ENCODE results near the gene KLHL25. TPM values are rescaled to one million over a fixed set of nuclear protein-coding genes. Genes with fewer than 3 reads are reported as not detected.

Gene KLHL25
- total RNA-seq, 2 donors from 2014 or later = 6.6 to 12.7 TPM

- H3K27me3 ChIP-seq = no peaks in the 10 kb centered on the region
- intact Hi-C loops (cut with DNase I) = no loop called here
- H3K4me3 ChIP-seq = no peak overlapping the region
- H3K4me1 ChIP-seq = no peaks in the 10 kb centered on the region
- TF ChIP-seq CTCF (IDR thresholded peaks at IDR 0.05) = no peak
- no peak overlapping the region for H3K9ac ChIP-seq (ENCODE audit: low read depth in 2 of 2, low read length in 2 of 2)
- no peaks in the 10 kb centered on the region for H3K9me3 ChIP-seq
- no peaks in the 10 kb centered on the region for H3K36me3 ChIP-seq
- DNase-seq = no peak
- H3K27ac ChIP-seq = no peak overlapping the region
Measured at GRCh38 chr15:85757073-85757938, 37.4 kb downstream of the KLHL25 start.

- no peaks in the 10 kb centered on the region for H3K27me3 ChIP-seq
- intact Hi-C loops (cut with DNase I) = no loop called here
- no peak overlapping the region for H3K9ac ChIP-seq (ENCODE audit: low read depth in 2 of 2, low read length in 2 of 2)
- no peak overlapping the region for H3K27ac ChIP-seq
- no peaks in the 10 kb centered on the region for H3K4me1 ChIP-seq
- no peaks in the 10 kb centered on the region for H3K9me3 ChIP-seq
- DNase-seq = no peak
- no peaks in the 10 kb centered on the region for H3K36me3 ChIP-seq
- no peak for TF ChIP-seq CTCF (IDR thresholded peaks at IDR 0.05)
- H3K4me3 ChIP-seq = no peak overlapping the region
Measured at GRCh38 chr15:85756411-85757072, 38.2 kb downstream of the KLHL25 start.

- no peaks in the 10 kb centered on the region for H3K9me3 ChIP-seq
- no peak overlapping the region for H3K4me3 ChIP-seq
- intact Hi-C loops (cut with DNase I) = no loop called here
- no peak for TF ChIP-seq CTCF (IDR thresholded peaks at IDR 0.05)
- H3K9ac ChIP-seq (ENCODE audit: low read depth in 2 of 2, low read length in 2 of 2) = no peak overlapping the region
- DNase-seq = no peak
- no peak overlapping the region for H3K27ac ChIP-seq
- no peaks in the 10 kb centered on the region for H3K27me3 ChIP-seq
- H3K36me3 ChIP-seq = no peaks in the 10 kb centered on the region
- H3K4me1 ChIP-seq = no peaks in the 10 kb centered on the region
Measured at GRCh38 chr15:85755942-85756341, 38.8 kb downstream of the KLHL25 start.

- intact Hi-C loops (cut with DNase I) = no loop called here
- Histone ChIP-seq H3K4me3 (no peak overlapping the region), H3K9me3 (no peaks in the 10 kb centered on the region), H3K4me1 (no peaks in the 10 kb centered on the region), H3K27ac (no peak overlapping the region), H3K36me3 (no peaks in the 10 kb centered on the region), H3K9ac (ENCODE audit: low read depth in 2 of 2, low read length in 2 of 2) (no peak overlapping the region), H3K27me3 (no peaks in the 10 kb centered on the region)
- no peak for TF ChIP-seq CTCF (IDR thresholded peaks at IDR 0.05)
- DNase-seq = no peak
Measured at GRCh38 chr15:85755471-85755870, 39.3 kb downstream of the KLHL25 start.

GRCh38 chr15:85754989-85755388 is 39.7 kb downstream of the KLHL25 start:
- DNase-seq = no peak
- Histone ChIP-seq H3K36me3 (no peaks in the 10 kb centered on the region), H3K9me3 (no peaks in the 10 kb centered on the region), H3K4me1 (no peaks in the 10 kb centered on the region), H3K9ac (ENCODE audit: low read depth in 2 of 2, low read length in 2 of 2) (no peak overlapping the region), H3K4me3 (no peak overlapping the region), H3K27me3 (no peaks in the 10 kb centered on the region), H3K27ac (no peak overlapping the region)
- TF ChIP-seq CTCF (IDR thresholded peaks at IDR 0.05) = no peak
- intact Hi-C loops (cut with DNase I) = no loop called here
